Suprapubic skin (tissue), 3 donors: ENCODE data around the gene RNF166.

Experiments
- CTCF ChIP-seq, 2 donors: fragments of 200-600 bp in 1 of 2; fragments of 450-650 bp in 1 of 2; sonication (generic) in 1 of 2; IDR thresholded peaks; one replicate each; pipeline ENCODE4 v1.5.1; 2016 to 2019; ENCODE audit warnings: antibody characterized with exemption in 2 of 2, mild to moderate bottlenecking in 1 of 2, moderate library complexity in 1 of 2
- EP300 ChIP-seq: sonication (generic); formaldehyde crosslinking; IDR thresholded peaks from one replicate; pipeline ENCODE4 v1.6.1; 2017; ENCODE audit warnings: antibody characterized with exemption
- POLR2A ChIP-seq, 2 donors: fragments of 450-650 bp; IDR thresholded peaks; one replicate each; pipeline ENCODE4 v1.6.1; 2017; ENCODE audit warnings: antibody characterized with exemption in 2 of 2, mild to moderate bottlenecking in 2 of 2, moderate library complexity in 2 of 2

DNA sequence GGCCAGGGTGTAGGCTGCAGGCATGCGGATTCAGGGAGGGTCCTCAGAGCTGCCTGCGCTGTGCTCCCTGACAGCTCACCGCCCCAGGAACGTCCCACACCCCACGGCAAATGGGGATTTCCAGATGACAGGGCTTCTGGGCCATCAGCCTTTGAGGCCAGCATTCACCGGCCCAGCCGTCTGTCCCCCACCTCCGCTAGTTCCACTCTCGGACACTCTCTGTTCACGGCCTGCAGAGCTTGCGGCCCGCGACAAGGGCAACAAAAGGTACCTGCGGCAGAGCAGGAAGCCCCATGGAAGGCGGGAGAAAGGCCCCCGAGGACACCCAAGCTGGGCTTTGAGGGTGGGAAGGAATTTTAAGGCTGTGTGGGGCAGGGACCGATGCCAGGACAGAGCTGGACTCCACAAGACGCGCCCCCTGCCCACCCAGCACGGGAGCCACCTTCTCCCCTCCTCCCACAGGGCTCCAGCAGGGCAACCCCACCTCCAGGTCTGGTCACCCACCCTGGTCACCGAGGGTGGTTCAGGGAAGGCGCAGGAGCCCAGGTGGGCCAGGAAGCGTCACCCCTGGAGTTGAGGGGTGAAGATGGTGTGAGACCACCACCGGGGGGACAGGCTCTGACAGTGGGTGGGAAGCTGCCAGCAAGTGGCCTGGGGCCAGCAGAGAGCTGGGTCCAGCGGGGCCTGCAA is 49.8 kb downstream of the RNF166 start:
- TF ChIP-seq CTCF (IDR thresholded peaks at IDR 0.05) (no peak), POLR2A (IDR thresholded peaks at IDR 0.05) (no peak), EP300 (no peak)
